Stimulated activated CD4-positive, alpha-beta T cell treated with anti-CD3 and anti-CD28 coated beads, Interleukin-4, amount 100 ng/mL, for 24 hours (primary cell): Measurements from ENCODE around the gene MAP3K20.
"Not testable (repeated sequence)": the region's sequence is repeated elsewhere in the genome, so short reads cannot be mapped to it uniquely, and the experiment has no call there.

Source experiments
- DNase-seq: peaks from one replicate; pipeline ENCODE4 v3.0.0-alpha.2; 2020

MAP3K20 gene

GRCh38 chr2:173087793-173088496 lies 12.3 kb downstream of the MAP3K20 start:
- DNase-seq, result no peak

- no peak for DNase-seq
Observed at GRCh38 chr2:173090276-173090877, 14.7 kb downstream of the MAP3K20 start.

GRCh38 chr2:173090973-173091660 lies 15.5 kb downstream of the MAP3K20 start:
- DNase-seq, result no peak

- DNase-seq, result no peak
Observed at GRCh38 chr2:173091910-173092309, 16.3 kb downstream of the MAP3K20 start.

- no peak for DNase-seq
Observed at GRCh38 chr2:173092844-173093402, 17.3 kb downstream of the MAP3K20 start.

GRCh38 chr2:173093617-173094016 lies 18.0 kb downstream of the MAP3K20 start:
- DNase-seq, result not testable (repeated sequence)

GRCh38 chr2:173094731-173095130 lies 19.1 kb downstream of the MAP3K20 start:
- no peak for DNase-seq

- no peak for DNase-seq
Observed at GRCh38 chr2:173095356-173095755, 19.7 kb downstream of the MAP3K20 start.

GRCh38 chr2:173099271-173099670 lies 23.6 kb downstream of the MAP3K20 start:
- no peak for DNase-seq

GRCh38 chr2:173099804-173100203 lies 24.2 kb downstream of the MAP3K20 start:
- DNase-seq, result no peak

GRCh38 chr2:173101687-173102086 lies 26.0 kb downstream of the MAP3K20 start:
- DNase-seq, result no peak

GRCh38 chr2:173104156-173104555 lies 28.5 kb downstream of the MAP3K20 start:
- no peak for DNase-seq

GRCh38 chr2:173106959-173107628 lies 31.4 kb downstream of the MAP3K20 start:
- DNase-seq, result no peak

- no peak for DNase-seq
Observed at GRCh38 chr2:173107629-173108022, 32.0 kb downstream of the MAP3K20 start.

- no peak for DNase-seq
Observed at GRCh38 chr2:173109253-173110188, 33.9 kb downstream of the MAP3K20 start.

- DNase-seq, result no peak
Observed at GRCh38 chr2:173117678-173118077, 42.0 kb downstream of the MAP3K20 start.

- no peak for DNase-seq
Observed at GRCh38 chr2:173118395-173118794, 42.7 kb downstream of the MAP3K20 start.

GRCh38 chr2:173119069-173119807 lies 43.6 kb downstream of the MAP3K20 start:
- no peak for DNase-seq

GRCh38 chr2:173119944-173120343 lies 44.3 kb downstream of the MAP3K20 start:
- no peak for DNase-seq

- DNase-seq, result no peak
Observed at GRCh38 chr2:173122936-173123335, 47.3 kb downstream of the MAP3K20 start.

- no peak for DNase-seq
Observed at GRCh38 chr2:173124441-173124840, 48.8 kb downstream of the MAP3K20 start.
